Stimulated activated CD8-positive, alpha-beta memory T cell treated with anti-CD3 and anti-CD28 coated beads, Interleukin-15, amount 100 ng/mL, for 1 hour (primary cell): Measurements from ENCODE around the gene B3GALT6.

Source experiments
- DNase-seq: peaks from one replicate; pipeline ENCODE4 v3.0.0-alpha.2; 2020; ENCODE audit warnings: low read depth

B3GALT6 gene

GRCh38 chr1:1231400-1232207 lies 433 bp upstream of the B3GALT6 start, which contains the start of gene SDF4:
Gene SDF4 (minus strand): TSS chr1:1232001. CDS start chr1:1228772, 3,229 bp downstream.
- peak; percentile 87 for DNase-seq

GRCh38 chr1:1232796-1233566 lies 944 bp downstream of the B3GALT6 start:
- DNase-seq, result no peak

GRCh38 chr1:1233567-1233892 lies 1.5 kb downstream of the B3GALT6 start:
- DNase-seq, result no peak

GRCh38 chr1:1234180-1234808 lies 2.3 kb downstream of the B3GALT6 start:
- no peak for DNase-seq

GRCh38 chr1:1235016-1235744 lies 3.1 kb downstream of the B3GALT6 start:
- DNase-seq, result no peak

GRCh38 chr1:1236176-1236763 lies 4.2 kb downstream of the B3GALT6 start:
- no peak for DNase-seq

- no peak for DNase-seq
These were observed 5.2 kb downstream of the B3GALT6 start for GRCh38 chr1:1236945-1237873.

- no peak for DNase-seq
These were observed 6.1 kb downstream of the B3GALT6 start for GRCh38 chr1:1237874-1238701.

GRCh38 chr1:1238702-1239178 lies 6.7 kb downstream of the B3GALT6 start:
- no peak for DNase-seq

GRCh38 chr1:1239227-1239613 lies 7.2 kb downstream of the B3GALT6 start:
- no peak for DNase-seq

- DNase-seq, result no peak
These were observed 7.7 kb downstream of the B3GALT6 start for GRCh38 chr1:1239614-1240347.

GRCh38 chr1:1240348-1240732 lies 8.3 kb downstream of the B3GALT6 start:
- no peak for DNase-seq

GRCh38 chr1:1240822-1241587 lies 9.0 kb downstream of the B3GALT6 start:
- DNase-seq, result no peak

GRCh38 chr1:1241588-1242219 lies 9.7 kb downstream of the B3GALT6 start:
- DNase-seq, result no peak

GRCh38 chr1:1242461-1243265 lies 10.6 kb downstream of the B3GALT6 start:
- DNase-seq, result no peak

GRCh38 chr1:1243266-1243660 lies 11.2 kb downstream of the B3GALT6 start:
- no peak for DNase-seq

- DNase-seq, result no peak
These were observed 11.8 kb downstream of the B3GALT6 start for GRCh38 chr1:1243807-1244191.
